ENCODE data around the gene PDE9A. TPM values are rescaled to one million over a fixed set of nuclear protein-coding genes. Genes with fewer than 3 reads are reported as not detected.
A peak's percentile ranks its signal among the peaks of the same experiment; 100 is the strongest.

PDE9A gene
- total and polyA plus RNA-seq, 2 of the 4 experiments (the other 2 are of a cell fraction), result 0.89 to 0.90 TPM

- peaks cover 3% of the 10 kb centered on the region; the same call in 1 of the 2 replicates for H3K9me3 ChIP-seq (ENCODE audit: control insufficient read depth, insufficient read depth, low read length)
- no peak overlapping the region for H2BK120ac ChIP-seq (ENCODE audit: low read depth, low read length)
- peak overlapping the region; percentile 33 for H2AFZ ChIP-seq (replicated peaks; ENCODE audit: low read length, poor library complexity)
- WGBS, 2 experiments (ENCODE audit: extremely low coverage in 2 of 2, insufficient read length in 1 of 2), result 64% methylated on average over 3 of the region's 14 CpGs; no CpG with 5 or more reads in 1 of the 2 experiments
- BruUV-seq (replicated peaks), result no TSS peak
- no peak overlapping the region for H2BK20ac ChIP-seq (ENCODE audit: low read depth, low read length)
- H3K56ac ChIP-seq (ENCODE audit: extremely low read depth, insufficient read depth, low read length), result no peak overlapping the region
- ATAC-seq (ENCODE audit: low read depth) (no peak), DNase-seq (no peak)
- no peak overlapping the region for H4K8ac ChIP-seq (ENCODE audit: low read depth in 2 of 2, low read length in 2 of 2)
- no peak overlapping the region for H2BK15ac ChIP-seq (ENCODE audit: low read depth, low read length)
- no peak overlapping the region for H3K4me3 ChIP-seq (ENCODE audit: insufficient read depth, low read depth, low read length)
- no peak overlapping the region for H2AK5ac ChIP-seq (ENCODE audit: low read depth, low read length)
- H2BK5ac ChIP-seq (ENCODE audit: low read depth, low read length, poor library complexity, severe bottlenecking), result no peak overlapping the region
- no peak overlapping the region for H4K91ac ChIP-seq (ENCODE audit: insufficient read depth, low read depth, low read length)
- H3K27ac ChIP-seq (ENCODE audit: insufficient read depth, low read length), result no peak overlapping the region
- intact Hi-C loops (cut with micrococcal nuclease) (no loop called here), dilution Hi-C loops (cut with HindIII; ENCODE audit: low sequenced_read_pairs, unreplicated experiment) (no loop called here), in situ Hi-C loops (cut with MboI; ENCODE audit: low sequenced_read_pairs) (loop anchor here (10.0 kb wide), 1 partner anchor 197 kb away; no protein-coding TSS in a partner anchor)
- no peak overlapping the region for H3K4ac ChIP-seq (ENCODE audit: low read depth, low read length)
- POLR2A ChIA-PET (ENCODE audit: unreplicated experiment), result no interaction called here
- H3K27me3 ChIP-seq (ENCODE audit: control insufficient read depth, insufficient read depth, low read length), result peaks cover 57% of the 10 kb centered on the region
- H4K5ac ChIP-seq (ENCODE audit: low read depth, low read length), result no peak overlapping the region
- CTCF ChIA-PET, result no interaction called here
- no peak overlapping the region for H3K23ac ChIP-seq (ENCODE audit: low read depth, low read length)
- no peaks in the 10 kb centered on the region for H3K9me1 ChIP-seq (ENCODE audit: insufficient read depth, low read length)
- peak overlapping the region; percentile 45 for H2AK9ac ChIP-seq (replicated peaks; ENCODE audit: low read depth, low read length, poor library complexity)
- no peaks in the 10 kb centered on the region for H3K4me1 ChIP-seq (ENCODE audit: control insufficient read depth, insufficient read depth, low read length)
- no peak for TF ChIP-seq POLR2A (IDR thresholded peaks at IDR 0.05; ENCODE audit: low read depth, low read length)
- no peak for TF ChIP-seq CHD1 (IDR thresholded peaks at IDR 0.05; ENCODE audit: low read depth, low read length)
- TF ChIP-seq RFX5 (IDR thresholded peaks at IDR 0.05; ENCODE audit: low read depth, low read length), result no peak
- TF ChIP-seq NFE2L2 (IDR thresholded peaks at IDR 0.05; ENCODE audit: low read depth, low read length), result no peak
- TF ChIP-seq RCOR1 (IDR thresholded peaks at IDR 0.05; ENCODE audit: insufficient replicate concordance, low read length), result no peak
- no peak overlapping the region for H3K9ac ChIP-seq (ENCODE audit: low read depth, low read length)
- no peak overlapping the region for H3K4me2 ChIP-seq (ENCODE audit: low read depth, low read length)
- H3K18ac ChIP-seq (ENCODE audit: low read depth, low read length), result no peak overlapping the region
- H3K14ac ChIP-seq (replicated peaks; ENCODE audit: low read depth, low read length), result no peak overlapping the region
- H3K36me3 ChIP-seq (ENCODE audit: control insufficient read depth, insufficient read depth, low read length), result no peaks in the 10 kb centered on the region
- H4K20me1 ChIP-seq (ENCODE audit: insufficient read depth, low read length), result no peaks in the 10 kb centered on the region
- no peaks in the 10 kb centered on the region for H3K79me1 ChIP-seq (ENCODE audit: low read depth in 1 of 2, low read length in 2 of 2)
These were observed 128.7 kb downstream of the PDE9A start for GRCh38 chr21:42781971-42782722.
